GM12801 (cell line): Measurements from ENCODE around the gene BMERB1.

ENCODE experiments used
- CTCF ChIP-seq: IDR thresholded peaks from one replicate; pipeline ENCODE4 v1.5.1; 2011; ENCODE audit warnings: control low read depth; ENCODE audit not compliant: insufficient read length; ENCODE audit errors: extremely low read depth

The BMERB1 gene

GRCh38 chr16:15477802-15478201 is 43.4 kb downstream of the BMERB1 start:
- no peak for TF ChIP-seq CTCF

GRCh38 chr16:15482068-15482747 is 47.8 kb downstream of the BMERB1 start:
- TF ChIP-seq CTCF: no peak

- TF ChIP-seq CTCF: no peak
Measured at GRCh38 chr16:15482748-15483298, 48.4 kb downstream of the BMERB1 start.

- no peak for TF ChIP-seq CTCF
Measured at GRCh38 chr16:15483857-15484256, 49.5 kb downstream of the BMERB1 start.

GRCh38 chr16:15484662-15485061 is 50.3 kb downstream of the BMERB1 start:
- TF ChIP-seq CTCF: no peak

- no peak for TF ChIP-seq CTCF
Measured at GRCh38 chr16:15485175-15485574, 50.8 kb downstream of the BMERB1 start.

GRCh38 chr16:15486661-15487060 is 52.3 kb downstream of the BMERB1 start:
- TF ChIP-seq CTCF: no peak
